Measurements from ENCODE around the gene CXorf58. TPM values are rescaled to one million over a fixed set of nuclear protein-coding genes. Genes with fewer than 3 reads are reported as not detected.
"Not testable (repeated sequence)": the region's sequence is repeated elsewhere in the genome, so short reads cannot be mapped to it uniquely, and the experiment has no call there.

Gene CXorf58
- total RNA-seq, 4 donors from 2014 or later = 0.26 TPM; not detected in 3

- DNase-seq (ENCODE audit: low spot score in 2 of 2) = no peak
- no peak overlapping the region for H3K4me3 ChIP-seq (ENCODE audit: low read depth, poor library complexity, severe bottlenecking)
- TF ChIP-seq POLR2A (IDR thresholded peaks at IDR 0.05) = no peak
- TF ChIP-seq CTCF (IDR thresholded peaks at IDR 0.05) = no peak
- 57% methylated on average over 3 of the region's 3 CpGs for WGBS, 2 donors
- intact Hi-C loops (cut with DNase I; ENCODE audit: low total_unique reads) = no loop called here
Measured at GRCh38 chrX:23952391-23952790, 44.6 kb downstream of the CXorf58 start.

GRCh38 chrX:23952984-23953907, 45.4 kb downstream of the CXorf58 start:
- WGBS, 2 donors = 44 to 48% methylated on average over 9 of the region's 9 CpGs
- H3K4me3 ChIP-seq (ENCODE audit: low read depth, poor library complexity, severe bottlenecking) = no peak overlapping the region
- no peak for TF ChIP-seq POLR2A (IDR thresholded peaks at IDR 0.05)
- TF ChIP-seq CTCF (IDR thresholded peaks at IDR 0.05) = no peak

GRCh38 chrX:23953908-23954269, 46.1 kb downstream of the CXorf58 start:
- H3K4me3 ChIP-seq (ENCODE audit: low read depth, poor library complexity, severe bottlenecking) = no peak overlapping the region
- WGBS, 2 donors = 92% methylated on average over 11 of the region's 11 CpGs
- no peak for TF ChIP-seq POLR2A (IDR thresholded peaks at IDR 0.05)
- intact Hi-C loops (cut with DNase I; ENCODE audit: low total_unique reads) = no loop called here
- DNase-seq (ENCODE audit: low spot score in 2 of 2) = peak in 1 of 2 donors; percentile 23

More at GRCh38 chrX:23952984-23953907, 45.4 kb downstream of the CXorf58 start:
- intact Hi-C loops (cut with DNase I; ENCODE audit: low total_unique reads) = no loop called here
- peak in 1 of 2 donors; percentile 75 for DNase-seq (ENCODE audit: low spot score in 2 of 2)

GRCh38 chrX:23954396-23954795, 46.6 kb downstream of the CXorf58 start:
- TF ChIP-seq CTCF (IDR thresholded peaks at IDR 0.05) (no peak), POLR2A (IDR thresholded peaks at IDR 0.05) (no peak)
- intact Hi-C loops (cut with DNase I; ENCODE audit: low total_unique reads) = no loop called here
- H3K4me3 ChIP-seq (ENCODE audit: low read depth, poor library complexity, severe bottlenecking) = no peak overlapping the region
- 68 to 77% methylated on average over 4 of the region's 4 CpGs for WGBS, 2 donors
- no peak for DNase-seq (ENCODE audit: low spot score in 2 of 2)

- intact Hi-C loops (cut with DNase I; ENCODE audit: low total_unique reads) = no loop called here
- H3K4me3 ChIP-seq (ENCODE audit: low read depth, poor library complexity, severe bottlenecking) = no peak overlapping the region
- WGBS, 2 donors = 86 to 89% methylated on average over 3 of the region's 3 CpGs
- TF ChIP-seq CTCF (IDR thresholded peaks at IDR 0.05) (no peak), POLR2A (IDR thresholded peaks at IDR 0.05) (no peak)
- no peak for DNase-seq (ENCODE audit: low spot score in 2 of 2)
Measured at GRCh38 chrX:23959781-23960180, 52.0 kb downstream of the CXorf58 start.

- no peak for DNase-seq (ENCODE audit: low spot score in 2 of 2)
- intact Hi-C loops (cut with DNase I; ENCODE audit: low total_unique reads) = no loop called here
- 55 to 62% methylated on average over 5 of the region's 5 CpGs for WGBS, 2 donors
Measured at GRCh38 chrX:23964191-23964590, 56.4 kb downstream of the CXorf58 start.

GRCh38 chrX:23965630-23966029, 57.8 kb downstream of the CXorf58 start:
- WGBS, 2 donors = 82 to 90% methylated on average over 8 of the region's 8 CpGs
- intact Hi-C loops (cut with DNase I; ENCODE audit: low total_unique reads); DNase-seq (ENCODE audit: low spot score in 2 of 2); H3K4me3 ChIP-seq (ENCODE audit: low read depth, poor library complexity, severe bottlenecking): not testable (repeated sequence)

More at GRCh38 chrX:23964191-23964590, 56.4 kb downstream of the CXorf58 start:
- H3K4me3 ChIP-seq (ENCODE audit: low read depth, poor library complexity, severe bottlenecking) = no peak overlapping the region
- no peak for TF ChIP-seq POLR2A (IDR thresholded peaks at IDR 0.05)
- TF ChIP-seq CTCF (IDR thresholded peaks at IDR 0.05) = no peak
